ENCODE measurements around the gene ZFR2.

Gene ZFR2

DNA sequence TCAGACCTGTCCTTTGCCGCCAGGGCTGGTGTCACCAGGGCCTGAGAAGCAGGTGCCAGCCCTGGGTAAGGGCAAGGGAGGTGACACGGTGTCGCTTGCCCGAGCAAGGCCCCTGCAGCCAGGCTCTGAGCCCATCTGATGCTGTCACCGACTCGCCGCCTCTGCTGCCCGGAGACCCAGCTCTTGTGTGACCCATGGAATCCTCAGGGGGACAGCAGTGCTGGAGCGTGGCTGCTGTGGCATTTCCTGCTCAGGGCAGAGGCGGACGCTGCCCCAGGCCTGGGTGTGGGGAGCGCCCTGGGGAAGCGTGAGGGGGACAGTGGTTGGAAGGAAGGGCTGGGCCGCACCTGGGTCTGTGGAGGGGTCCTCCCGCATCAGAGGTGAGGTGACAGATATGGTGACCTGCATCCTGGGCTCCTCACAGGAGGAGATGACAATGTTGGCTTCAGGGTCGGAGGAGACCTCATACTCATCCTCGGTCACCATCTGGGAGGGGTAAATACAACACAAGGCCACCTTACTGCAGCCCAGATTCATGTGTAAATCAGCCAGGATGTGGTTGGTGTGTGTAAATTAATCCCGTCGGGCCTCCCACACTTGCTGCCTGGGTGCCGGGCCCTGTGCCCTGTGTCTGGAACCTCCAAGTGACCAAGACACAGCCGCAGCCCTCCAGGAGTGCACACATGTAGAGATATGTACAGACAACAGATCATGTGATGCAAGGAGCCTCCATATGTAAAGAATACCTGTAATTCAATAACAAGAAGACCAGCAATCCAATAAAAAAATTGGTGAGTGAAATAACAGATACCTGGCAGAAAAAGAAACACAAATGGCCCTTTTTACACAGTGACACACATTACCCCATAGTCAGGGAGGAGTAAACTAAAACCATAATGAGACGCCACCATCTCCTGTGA is 55.1 kb downstream of the ZFR2 start:
- no peak for DNase-seq

DNA sequence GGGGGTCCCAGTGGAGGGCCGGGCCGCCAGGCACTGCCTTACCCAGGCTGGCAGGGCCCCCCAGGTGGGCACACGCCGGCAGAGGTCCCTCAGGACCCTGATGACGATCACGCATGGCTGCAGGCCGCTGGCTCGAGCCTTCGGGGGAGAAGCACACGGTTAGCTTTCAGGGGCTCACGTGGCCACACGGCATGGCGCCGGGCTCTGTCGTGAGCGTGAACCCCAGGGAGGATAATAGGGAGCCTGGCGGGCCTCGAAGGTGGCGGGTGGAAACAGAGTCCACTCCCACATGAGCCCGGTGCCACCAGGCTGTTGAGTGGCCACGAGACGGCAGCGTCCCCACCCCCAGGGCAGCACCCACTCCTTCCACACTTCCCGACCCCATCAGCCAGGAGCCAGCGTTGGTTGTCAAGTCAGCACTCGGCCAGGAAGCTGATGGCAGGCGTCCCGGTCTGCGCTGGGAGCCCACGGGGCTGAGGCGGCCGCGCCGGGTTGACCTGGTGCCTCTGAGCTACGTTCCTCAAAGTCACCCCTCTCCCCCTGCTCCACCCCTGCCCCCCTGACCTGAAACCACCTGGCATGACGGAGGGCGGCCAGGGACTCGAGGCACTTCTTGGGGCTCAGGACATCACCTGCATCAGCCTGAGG is 58.0 kb downstream of the ZFR2 start:
- no peak for DNase-seq

DNA sequence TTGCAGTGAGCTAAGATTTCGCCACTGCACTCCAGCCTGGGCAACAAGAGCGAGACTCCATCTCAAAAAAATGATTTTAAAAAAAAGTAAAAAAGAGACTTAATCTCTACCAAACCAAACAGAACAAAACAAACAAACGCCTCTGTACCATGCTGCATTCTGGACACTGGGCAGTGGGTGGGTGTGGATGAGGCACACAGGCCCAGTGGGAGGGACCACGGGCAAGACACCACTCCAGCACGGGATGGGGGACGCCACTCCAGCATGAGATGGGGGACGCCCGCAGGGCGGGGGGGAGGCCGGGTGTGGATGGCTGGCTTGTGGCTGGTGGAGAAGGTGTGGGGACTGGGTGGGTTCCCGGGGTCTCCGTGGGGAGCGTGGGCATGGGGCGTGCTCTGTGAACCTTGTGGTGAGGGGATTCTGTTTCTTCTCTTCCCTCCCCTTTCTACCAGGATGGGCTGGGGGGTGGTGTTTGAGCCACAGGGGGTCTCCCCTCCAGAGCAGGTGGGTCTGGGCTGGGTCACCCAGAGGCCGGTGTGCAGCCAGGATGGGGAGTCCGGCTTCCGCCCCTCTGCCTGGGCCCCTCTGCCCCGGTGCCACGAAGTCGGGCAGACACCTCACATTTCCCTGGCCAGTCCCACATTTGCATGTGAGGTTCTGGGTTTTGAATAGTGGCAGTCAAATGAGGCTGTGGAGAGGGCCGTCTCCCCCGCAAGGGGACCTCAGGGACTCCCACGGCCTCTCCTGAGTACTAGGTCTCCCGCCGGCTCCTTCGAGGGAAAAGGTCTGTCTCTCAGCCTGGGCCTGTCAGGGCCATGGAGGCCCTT is 58.7 kb downstream of the ZFR2 start:
- DNase-seq: no peak

DNA sequence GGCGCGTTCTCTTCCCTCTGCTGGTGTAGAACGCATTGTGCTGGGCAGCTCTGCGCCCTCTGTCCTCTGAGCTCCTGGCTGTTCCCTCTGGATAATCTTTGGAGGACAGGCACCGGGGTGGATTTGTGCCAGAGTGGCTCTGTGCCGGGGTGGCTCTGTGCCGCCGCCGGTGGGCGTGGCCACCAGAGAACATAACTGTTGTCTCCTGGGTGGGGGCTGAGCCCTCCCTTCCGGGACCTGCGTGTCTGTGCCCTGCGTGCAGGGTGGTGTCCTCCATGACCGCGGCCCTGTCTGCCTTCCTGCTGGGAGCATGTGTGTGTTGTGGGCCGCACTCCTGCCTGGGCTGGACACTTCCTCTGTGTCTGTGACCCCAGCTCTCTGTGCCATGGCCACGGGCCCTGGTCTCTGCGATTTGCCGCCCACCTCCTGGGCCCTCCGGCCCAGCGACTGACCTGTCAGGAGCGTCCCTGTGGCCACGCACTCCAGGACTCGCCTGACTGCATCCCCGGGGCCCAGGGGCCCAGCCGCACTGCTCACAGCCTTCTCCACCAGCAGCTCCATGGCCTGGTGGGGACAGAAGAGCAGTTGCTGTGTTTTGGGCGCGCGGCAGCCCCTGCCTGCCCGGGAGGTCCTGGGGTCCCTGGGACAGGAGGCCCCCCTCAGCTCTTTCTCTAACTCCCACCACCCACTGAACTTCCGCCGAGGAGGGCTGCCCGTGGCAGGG is 60.3 kb downstream of the ZFR2 start:
- no peak for DNase-seq

DNA sequence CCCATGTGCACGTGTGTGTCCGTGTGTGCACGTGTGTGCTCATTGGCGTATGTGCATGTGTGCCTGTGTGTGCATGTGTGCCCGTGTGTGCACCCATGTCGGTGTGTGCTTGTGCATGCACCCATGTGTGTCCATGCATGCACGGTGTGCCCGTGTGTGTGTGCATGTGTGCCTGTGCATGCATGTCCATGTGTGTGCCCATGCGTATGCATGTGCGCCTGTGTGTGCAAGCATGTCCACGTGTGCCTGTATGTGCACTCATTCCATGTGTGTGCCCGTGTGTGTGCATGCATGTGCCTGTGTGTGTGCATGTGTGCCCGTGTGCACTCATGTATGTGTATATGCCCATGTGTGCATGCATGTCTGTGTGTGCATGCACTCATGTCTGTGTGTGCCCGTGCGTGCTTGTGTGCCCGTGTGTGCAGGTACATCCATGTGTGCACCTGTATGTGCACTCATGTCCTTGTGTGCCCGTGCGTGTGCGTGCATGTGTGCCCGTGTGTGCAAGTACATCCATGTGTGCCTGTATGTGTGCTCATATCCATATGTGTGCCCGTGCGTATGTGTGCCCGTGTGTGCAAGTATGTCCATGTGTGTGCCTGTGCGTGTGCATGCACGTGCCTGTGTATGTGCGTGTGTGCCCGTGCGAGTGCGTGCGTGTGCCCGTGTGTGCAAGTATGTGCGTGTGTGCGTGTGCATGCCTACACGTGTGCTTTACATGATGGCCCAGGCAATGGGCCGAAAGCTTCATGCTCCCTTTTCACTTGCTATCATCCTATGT is 61.1 kb downstream of the ZFR2 start:
- no peak for DNase-seq

DNA sequence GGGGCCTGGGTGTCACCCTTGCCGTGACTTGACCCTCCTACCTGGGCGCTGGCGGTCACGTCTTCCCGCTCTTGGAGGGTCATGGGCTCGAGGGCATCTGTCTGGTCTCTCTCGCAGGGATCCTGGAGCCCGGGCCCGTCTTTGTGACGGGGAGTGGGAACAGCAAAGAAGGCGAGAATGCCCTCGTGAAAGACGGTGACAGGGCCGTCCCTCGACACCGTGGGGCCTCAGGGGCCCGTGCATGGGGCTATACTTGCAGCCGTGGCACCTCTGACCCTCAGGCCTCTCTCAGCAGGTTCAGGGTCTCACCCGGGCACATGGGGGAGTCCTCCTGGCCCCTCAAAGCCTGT is 61.7 kb downstream of the ZFR2 start:
- no peak for DNase-seq

DNA sequence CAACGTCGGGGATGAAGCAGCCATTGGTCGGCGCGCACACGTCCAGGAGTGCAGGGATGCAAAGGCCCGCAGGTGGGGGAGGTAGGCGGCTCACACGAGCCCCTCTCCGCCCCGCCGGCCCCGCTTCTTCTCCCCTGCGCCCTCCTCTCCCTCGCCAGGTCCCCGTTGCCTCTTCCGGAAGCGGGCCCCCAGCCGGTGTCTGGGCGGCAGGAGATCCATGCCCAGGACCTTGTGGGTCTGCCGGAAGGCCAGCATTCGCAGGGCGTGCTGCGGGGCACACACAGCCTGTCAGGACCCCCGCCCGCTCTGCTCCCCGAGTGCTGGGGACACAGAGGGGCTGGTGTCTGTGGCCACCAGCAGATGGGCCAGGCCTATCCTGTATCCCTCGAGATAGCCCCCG is 63.0 kb downstream of the ZFR2 start:
- DNase-seq: no peak

DNA sequence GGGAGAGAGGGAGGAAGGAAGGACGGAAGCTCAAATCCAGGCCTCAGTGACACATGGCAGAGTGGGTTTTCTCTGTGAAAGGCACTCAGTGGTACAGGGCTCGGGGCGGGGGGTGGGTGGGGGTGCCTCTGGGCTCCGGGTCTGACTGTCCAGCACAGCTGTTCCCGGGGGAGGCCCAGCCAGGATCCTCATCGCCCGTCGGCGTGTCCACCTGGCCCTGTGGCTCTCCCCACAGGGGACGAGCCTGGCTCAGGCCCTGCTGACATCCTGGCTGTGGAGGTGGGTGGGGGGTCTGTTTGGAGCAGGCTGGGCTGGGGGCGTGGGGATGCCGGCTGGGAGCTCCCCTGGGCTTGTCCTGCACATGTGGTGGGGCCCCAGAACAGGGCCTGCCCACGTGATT is 64.4 kb downstream of the ZFR2 start:
- DNase-seq: no peak

DNA sequence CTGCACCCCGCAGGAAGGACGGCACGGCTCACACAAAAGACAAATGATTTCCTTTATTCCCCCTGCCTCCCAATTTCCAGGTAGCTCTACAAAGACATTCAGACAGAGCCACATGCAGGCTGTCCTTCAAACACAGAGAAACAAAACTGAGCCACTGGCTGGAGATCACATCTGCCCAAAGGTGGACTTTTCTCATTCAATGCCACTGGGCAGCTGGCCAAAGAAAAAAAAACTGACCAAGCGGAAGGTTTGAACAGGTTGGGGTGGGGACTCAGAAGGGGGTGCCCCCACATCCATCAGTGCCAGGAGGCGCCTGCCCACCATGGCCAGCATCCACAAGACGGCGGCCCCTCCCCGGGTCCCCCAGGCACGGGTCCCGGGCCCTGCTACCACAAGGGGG is 64.9 kb downstream of the ZFR2 start:
- DNase-seq: no peak

DNA sequence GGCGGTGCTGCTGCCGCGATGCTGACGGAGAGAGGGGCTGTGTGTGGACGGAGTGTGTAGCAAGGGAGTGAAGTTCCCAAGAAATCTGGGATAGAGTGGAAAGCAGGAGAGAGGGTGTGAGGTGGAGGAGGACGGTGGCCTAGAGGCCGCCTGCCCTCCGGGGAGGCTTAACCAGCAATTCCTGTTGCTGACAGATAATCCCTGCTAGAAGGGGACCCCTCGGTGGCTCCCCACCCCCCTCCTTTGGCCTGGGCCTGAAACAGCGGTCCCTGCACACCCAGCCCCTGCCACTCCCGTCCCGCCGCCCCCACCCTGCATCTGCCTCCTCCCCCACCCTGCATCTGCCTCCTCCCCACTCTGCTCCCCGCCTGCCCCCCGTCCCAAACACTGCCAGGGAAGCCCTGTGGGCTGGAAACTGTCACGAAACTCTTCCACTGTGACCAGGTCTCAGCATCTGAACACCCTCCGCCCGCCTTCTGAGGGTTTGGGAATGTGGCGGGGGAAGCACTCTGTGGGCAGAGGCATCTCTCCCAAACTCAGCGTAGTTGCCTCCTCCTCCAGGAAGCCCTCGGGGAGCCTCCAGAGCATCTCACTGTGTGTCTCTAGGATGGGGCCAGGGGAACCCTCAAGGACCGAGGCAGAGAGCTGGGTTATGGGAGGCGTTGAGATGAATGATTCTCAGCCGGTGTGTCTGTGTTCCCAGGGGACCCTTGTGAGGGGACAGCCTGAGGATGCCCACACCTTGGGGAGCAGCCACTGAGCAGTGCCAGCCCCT is 65.5 kb downstream of the ZFR2 start:
- DNase-seq: no peak

DNA sequence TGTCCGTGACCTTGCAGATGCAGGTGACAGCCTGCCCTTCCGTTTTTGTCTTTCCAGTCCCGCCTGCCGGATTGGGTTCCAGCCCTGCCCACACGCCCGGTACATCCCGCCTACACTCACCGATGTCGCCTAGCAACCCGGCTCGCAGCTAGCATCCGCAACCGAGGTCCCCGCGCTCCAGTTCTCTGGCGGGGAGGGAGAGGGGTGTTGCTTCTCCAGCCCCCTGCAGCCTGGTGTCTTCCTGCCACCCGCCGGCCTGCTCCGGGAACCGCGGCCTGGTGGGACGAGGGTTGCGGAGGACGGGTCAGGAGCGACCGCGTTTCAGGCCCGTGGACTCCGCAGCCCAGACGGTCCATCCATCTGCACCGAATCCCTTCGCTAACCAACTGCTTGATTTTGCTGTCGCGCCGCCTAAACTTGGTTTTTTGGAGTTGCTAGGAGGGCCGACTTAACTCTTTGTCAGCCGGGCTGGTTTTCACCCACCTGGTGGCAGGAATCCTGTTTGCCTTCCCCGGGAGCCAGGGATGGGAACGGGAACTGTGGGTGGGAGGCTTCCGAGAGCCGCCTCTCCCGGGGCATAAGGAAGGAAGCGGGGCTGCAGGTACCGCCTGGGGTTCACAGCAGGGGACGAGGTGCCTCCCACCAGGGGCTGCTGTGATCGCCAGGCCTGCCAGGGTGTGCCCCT is 67.3 kb downstream of the ZFR2 start:
- no peak for DNase-seq

DNA sequence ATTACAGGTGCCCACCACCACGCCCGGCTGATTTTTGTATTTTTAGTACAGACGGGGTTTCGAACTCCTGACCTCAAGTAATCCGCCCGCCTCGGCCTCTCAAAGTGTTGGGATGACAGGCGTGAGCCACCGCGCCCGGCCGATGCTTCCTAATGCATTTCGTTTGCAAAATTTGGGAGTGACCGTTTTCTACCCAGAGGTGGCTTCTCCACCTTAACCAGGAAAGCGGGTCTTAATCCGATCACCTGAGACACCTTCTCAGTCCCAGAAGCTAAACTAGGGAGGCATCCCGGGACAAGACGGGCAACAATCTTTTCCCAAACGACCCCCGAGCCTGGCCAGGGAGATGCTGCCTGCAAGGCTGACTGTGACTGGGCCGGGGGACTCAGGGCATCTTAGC is 67.8 kb downstream of the ZFR2 start:
- no peak for DNase-seq

DNA sequence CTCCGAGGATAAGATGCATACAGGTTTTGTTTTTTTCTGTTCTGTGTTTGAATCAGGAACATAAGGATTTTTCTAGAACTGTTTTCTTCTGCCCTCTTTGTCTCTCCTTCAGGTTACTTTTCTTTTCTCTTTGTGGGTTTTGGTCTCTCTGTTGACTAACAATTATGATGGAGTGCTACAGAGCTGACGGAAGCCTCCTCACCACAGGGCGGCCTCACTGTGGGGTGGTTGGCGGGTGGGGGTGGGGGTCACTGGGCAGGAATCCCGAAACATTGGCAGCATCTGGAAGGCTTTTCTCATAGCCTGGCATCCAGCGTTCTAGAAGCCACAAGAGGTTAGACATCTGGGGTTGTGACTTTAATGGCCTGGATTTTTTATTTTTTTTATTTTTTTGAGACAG is 70.7 kb downstream of the ZFR2 start:
- DNase-seq: no peak

DNA sequence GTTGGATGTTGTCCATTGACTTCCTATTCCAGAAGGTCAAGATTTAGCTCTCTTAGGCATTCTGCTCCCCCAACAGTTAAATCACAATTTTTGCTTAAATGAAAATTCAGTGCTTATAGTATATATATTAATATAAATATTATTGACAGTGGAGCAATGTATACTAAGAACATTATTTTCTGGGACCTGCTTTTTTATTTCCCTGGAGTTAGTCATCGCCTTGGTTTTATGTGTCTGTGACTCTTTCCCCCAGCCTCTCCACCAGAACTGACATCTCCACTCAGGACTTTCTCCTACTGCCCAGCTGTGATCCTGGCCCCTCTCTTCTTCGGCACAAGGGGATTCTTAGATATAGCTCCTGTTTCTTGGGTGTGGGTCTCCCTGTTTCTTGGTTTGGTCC is 72.5 kb downstream of the ZFR2 start:
- DNase-seq: no peak

DNA sequence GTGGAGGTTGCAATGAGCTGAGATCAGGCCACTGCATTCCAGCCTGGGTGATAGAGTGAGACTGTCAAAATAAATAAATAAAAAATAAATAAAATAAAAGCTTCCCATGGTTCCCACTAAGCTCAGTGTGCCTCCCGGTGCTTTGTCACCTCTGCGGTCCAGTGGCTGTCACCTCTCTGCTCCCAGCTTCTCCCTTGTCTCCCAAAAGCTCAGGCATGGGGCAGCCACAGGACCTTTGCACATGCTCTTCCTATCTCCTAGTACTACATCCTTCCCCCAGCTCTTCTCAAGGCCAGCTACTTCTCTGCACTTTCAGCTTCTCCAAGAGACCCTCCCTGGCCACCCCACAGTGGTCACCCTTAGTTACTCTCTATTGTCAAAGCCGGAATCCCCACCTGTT is 75.0 kb downstream of the ZFR2 start:
- no peak for DNase-seq

DNA sequence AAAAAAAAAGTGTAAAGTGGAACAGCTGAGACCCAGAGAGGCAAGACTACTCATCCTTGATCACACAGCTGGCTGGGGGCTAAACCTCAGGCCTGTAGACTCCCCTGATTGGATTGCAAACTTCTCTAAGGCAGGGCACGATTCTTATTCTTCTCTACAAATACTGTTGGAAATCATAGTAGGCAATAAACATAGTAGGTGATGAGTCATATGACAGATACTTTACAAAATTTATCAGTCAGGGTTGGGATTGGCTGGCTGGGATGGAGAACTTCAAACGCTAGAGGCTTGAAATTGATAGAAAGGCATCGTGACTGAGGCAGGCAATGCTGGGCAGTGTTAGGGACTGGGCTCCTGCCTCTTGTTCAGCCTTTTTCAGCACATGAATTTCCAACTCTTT is 76.7 kb downstream of the ZFR2 start:
- no peak for DNase-seq

DNA sequence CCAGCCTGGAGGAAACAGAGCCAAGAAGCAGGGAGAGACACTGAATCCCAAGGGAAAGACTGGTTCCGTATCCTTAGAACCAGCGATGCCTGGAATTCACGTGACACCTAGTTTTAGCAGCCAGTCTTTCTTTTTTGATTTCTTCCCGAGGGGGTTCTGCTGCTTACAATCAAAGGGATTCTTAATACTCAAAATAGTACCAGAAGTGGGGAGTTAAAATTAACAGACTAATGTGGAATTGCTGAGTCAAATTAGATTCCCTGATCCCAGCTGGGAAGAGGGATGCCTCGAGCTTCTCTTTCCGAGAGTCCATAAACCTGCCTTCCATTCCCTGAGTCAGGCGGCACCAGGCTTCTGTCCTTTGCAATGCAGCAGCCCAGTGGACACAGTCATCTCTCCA is 77.9 kb downstream of the ZFR2 start:
- no peak for DNase-seq

DNA sequence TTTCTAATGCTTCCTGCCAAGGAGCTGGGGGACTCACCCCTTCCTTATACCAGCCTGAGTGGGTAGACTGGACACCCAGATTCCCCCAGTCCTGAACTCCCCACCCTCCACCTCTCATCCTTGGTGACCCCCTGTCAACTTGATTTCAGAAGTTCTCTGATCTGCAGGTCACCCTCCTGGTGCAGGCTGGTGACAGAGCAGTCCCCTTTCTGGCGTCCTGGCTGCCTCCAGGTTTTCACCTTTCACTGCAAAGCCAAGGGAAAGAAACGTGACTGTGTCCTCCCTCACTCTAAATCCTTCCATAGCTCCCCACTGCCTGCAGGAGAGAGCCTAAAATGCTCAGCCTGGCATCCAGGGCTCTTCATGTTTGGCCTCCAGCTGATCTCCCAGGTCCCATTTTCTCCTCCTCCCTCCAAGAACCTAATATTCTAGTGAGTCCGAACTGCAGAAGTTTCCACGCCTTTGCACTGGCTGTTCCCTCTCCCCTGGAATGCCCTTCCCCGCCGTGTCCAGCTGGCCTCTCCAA is 78.6 kb downstream of the ZFR2 start:
- no peak for DNase-seq

DNA sequence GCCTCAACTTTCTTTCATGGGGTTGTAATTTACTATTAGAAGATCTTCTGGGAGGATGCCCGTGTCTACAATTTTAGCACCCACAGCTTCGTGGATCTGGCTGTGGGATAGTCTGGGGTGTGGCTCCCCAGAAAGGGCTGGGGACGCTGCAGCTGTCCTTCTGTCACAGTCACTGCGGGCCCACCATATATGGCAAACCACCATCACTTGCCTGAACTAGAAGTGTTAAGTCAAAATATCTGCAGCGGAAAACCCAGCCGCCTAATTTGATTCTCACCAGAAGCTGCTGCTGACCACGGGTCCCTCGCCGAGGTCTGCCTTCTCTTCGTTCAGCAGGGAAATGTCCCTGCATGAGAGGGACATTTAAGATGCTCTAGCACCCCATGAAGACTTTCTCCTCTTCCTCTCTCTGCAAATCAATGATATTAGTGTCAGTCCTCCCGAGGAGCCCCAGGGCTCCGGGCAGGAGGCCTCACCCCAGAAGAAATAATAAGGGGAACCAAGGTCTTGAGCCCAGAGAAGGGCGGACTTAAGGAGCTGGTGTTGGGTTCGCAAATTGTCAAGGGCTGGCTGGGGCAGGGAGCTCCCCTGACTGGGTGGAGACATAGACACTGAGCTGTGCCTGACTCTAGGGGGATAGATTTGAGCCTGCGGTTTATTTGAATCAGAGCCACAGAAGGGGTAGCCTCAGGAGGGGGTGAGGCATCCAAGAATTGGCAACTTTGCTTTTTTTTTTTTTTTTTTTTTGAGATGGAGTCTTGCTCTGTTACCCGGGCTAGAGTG is 79.7 kb downstream of the ZFR2 start:
- DNase-seq: no peak

Data from GOT3 (cell line).